G401 (cell line): Measurements from ENCODE around the gene ZCCHC7. TPM values are rescaled to one million over a fixed set of nuclear protein-coding genes. Genes with fewer than 3 reads are reported as not detected.
"Not testable (repeated sequence)": the region's sequence is repeated elsewhere in the genome, so short reads cannot be mapped to it uniquely, and the experiment has no call there.

Experiments used
- DNase-seq: peaks from one replicate; pipeline ENCODE4 v3.0.0-alpha.2; 2015; ENCODE audit warnings: low spot score
- in situ Hi-C: cut with HindIII; loops from 2 replicates; pipeline ENCODE4 v1.10.0; 2016; ENCODE audit warnings: low sequenced_read_pairs, mixed read lengths
- total RNA-seq: library from RNA; depleted of rRNA; stranded (reverse); fragments of >200 nt; shearing (Covaris generic); gene quantifications from 2 replicates; pipeline ENCODE4 v1.2.3, GENCODE V29; 2014

ZCCHC7 gene
- total RNA-seq, 1 experiment from 2014 or later, result 20.5 TPM

DNA sequence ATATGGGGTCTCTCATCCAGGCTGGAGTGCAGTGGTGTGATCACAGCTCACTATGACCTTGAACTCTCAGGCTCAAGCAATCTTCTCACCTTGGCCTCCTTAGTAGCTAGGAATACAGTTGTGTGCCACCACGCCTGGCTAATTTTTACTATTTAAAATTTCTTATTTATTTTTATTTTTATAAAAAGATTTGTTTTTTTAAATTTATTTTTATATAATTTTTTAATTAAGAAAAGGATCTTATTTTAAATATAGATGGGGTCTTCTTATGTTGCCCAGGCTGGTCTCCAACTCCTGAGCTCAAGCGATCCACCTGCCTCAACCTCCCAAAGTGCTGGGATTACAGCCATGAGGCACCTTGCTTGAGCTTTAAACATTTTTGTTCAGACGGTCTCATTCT is 2.4 kb upstream of the ZCCHC7 start:
- in situ Hi-C loops, result no loop called here
- DNase-seq, result no peak

DNA sequence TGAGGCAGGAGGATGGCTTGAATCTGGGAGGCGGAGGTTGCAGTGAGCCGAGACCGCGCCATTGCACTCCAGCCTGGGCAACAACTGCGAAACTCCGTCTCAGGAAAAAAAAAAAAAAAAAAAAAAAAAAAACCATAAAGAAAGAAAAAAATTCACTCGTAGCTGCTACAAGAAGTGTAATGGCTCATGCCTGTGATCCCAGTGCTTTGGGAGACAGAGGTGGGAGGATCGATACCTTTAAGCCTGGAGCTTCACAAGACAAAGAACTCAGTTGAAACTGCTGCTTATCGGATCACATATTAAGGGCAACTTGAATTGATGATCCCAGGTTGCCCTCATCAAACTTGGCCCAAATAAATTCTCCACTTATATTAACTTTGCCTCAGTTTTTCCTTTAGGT is 1.0 kb upstream of the ZCCHC7 start:
- no peak for DNase-seq
- in situ Hi-C loops, result no loop called here

DNA sequence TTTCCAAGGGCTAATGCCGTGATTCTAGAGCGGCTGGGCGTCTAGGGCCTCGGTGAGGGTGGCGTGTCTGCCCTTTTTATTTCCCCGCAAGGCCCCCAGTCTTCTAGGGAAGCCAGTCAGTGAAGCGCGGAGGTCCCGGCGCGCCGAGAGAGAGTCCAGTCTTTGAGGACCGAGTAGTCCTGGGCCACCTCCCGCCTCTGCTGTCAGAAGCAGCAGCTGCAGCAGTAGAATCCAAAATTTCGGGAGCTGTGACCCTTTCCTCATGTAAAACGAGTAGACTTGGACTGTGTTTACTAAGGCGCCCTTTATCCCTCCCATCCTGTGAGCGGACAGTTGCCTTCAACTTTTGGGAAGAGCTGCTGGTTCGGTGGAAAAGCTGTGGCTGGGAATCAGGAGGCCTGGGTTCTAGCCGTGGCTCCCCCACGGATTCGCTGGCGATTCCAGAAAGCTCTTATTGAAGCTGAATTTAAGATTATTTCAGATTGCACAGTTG is 515 bp downstream of the ZCCHC7 start:
- peak; percentile 40 for DNase-seq

DNA sequence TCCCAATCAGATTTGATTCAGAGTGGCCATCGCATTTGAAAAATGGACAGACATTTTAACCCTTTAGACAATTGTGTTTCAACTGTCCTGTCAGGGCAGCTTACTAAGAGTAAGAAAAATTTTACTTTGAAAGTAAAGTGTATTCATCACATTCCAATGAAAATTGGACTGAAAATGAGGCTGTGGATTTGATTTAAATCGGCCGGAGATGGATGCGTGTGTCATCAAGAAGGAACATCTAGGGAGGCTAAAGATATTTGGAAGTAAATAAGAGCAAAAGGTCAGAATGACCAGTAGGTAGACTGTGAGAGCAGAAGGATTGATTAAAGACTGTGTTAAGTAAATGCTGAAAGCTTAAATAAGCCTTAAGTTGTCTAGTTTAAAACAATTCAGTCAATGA is 1.5 kb downstream of the ZCCHC7 start:
- in situ Hi-C loops, result no loop called here
- DNase-seq, result no peak

More for the DNA sequence above, 515 bp downstream of the ZCCHC7 start:
- in situ Hi-C loops, result not testable (repeated sequence)

GRCh38 chr9:37126214-37126788 is 5.9 kb downstream of the ZCCHC7 start:
- in situ Hi-C loops, result no loop called here

DNA sequence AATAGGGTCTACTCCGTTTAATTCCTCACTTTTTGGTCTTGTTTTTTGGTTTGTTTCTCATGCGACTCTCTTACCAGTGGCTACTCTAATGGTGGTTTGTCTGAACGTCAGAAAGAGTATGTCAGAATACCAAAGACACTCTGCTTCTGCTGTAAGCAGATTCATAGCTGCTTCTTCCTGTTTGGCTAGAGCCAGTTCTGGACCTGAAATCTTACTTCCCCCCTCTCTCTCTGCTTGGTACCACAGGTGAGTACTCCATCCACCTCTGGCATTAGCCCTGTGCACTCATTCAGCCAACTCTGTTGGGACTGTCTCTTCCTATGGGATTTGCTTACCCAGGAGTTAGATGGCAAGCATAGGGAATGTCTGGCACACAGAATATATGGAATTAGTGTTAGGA is 6.6 kb downstream of the ZCCHC7 start:
- no peak for DNase-seq
- in situ Hi-C loops, result no loop called here

More at GRCh38 chr9:37126214-37126788, 5.9 kb downstream of the ZCCHC7 start:
- no peak for DNase-seq

DNA sequence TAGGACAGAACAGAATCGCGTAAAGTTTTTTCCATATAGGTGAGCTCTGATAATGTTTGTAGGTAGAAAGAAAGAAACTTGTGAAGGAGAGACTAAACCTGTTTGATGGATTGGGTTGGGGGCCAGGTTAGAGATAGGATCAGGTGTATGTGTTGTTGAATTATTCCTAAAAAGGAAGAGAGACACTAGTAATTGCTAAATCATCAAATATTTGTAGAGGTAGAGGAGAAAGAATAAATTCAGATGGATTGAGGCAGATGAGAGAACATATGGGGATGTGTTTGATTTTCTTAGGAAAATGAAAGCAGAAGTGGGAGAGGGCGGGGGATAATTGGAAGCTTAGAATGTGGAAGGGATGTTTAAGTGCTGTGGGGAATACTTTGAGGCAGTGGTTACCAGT is 7.7 kb downstream of the ZCCHC7 start:
- in situ Hi-C loops, result no loop called here
- no peak for DNase-seq

DNA sequence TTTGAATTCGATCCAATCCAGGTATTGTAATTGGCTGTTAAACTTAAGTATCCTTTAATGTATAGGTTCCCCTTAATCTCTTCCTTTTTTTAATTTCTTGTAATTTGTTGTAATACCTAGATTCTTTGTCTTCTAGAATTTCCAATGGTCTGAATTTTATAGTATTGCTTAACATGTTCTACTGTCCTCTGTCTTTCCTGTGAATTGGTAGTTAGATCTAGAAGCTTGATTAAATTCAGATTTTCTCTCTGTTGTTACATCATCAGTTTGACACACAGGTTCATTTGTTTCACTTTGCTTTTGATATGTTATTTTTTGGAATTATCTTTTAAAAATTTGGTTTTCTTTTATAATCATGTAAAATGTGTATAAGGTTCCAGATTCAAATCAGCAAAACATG is 13.8 kb downstream of the ZCCHC7 start:
- in situ Hi-C loops, result no loop called here
- no peak for DNase-seq

DNA sequence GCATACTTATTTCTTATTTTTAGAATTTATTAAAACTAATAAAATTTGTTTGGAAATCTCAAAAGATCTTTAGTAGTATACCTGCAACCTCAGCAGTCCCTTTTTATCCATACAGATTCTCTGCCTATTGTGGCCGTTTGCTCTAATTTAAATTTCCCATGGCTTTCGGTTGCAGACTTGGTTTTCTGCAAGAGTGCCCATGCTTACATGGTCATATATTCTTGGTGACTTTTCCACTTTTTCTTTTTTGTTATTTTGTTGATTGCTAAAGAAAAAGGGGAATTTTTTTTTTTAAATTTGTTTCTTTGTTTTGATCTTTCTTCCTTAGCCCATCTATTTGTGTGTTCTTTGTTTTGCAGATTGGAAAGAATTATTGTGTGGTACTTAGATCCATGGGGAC is 20.6 kb downstream of the ZCCHC7 start:
- no peak for DNase-seq
- in situ Hi-C loops, result no loop called here

- DNase-seq, result no peak
- in situ Hi-C loops, result no loop called here
These were observed 24.4 kb downstream of the ZCCHC7 start for GRCh38 chr9:37144762-37145161.

GRCh38 chr9:37146410-37146809 is 26.0 kb downstream of the ZCCHC7 start:
- no peak for DNase-seq
- in situ Hi-C loops, result no loop called here

- DNase-seq, result no peak
- in situ Hi-C loops, result no loop called here
These were observed 27.8 kb downstream of the ZCCHC7 start for GRCh38 chr9:37148181-37148580.

DNA sequence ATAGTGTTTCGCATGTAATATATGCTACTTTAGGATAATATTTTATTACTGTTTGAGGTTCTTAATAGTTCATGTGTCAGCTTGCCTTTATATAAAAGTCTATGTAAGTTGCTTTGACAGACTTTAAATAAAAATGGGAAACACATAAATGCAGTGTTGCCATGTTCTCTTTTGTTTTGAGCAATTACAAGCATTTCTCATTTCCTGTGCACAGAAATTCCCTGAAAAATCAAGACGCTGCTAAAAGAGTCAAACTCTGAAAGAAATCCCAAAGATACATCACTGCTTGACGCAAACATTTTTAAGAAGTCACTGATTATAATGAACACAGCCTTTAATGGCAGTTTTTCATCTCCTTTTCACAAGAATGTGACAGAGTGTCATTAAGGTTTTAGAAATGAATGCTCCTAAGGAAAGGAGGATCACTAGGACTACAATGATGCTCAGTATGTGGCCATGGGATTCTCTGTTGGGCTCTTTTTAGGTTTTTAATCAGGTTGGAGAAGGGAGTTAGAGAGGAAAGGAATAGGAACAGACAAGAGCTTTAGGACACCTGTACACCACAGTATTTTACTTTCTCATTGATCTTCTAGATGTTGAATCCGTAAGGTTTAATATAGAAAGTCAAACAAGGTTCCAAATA is 29.4 kb downstream of the ZCCHC7 start:
- in situ Hi-C loops, result no loop called here

GRCh38 chr9:37150415-37150814 is 30.0 kb downstream of the ZCCHC7 start:
- in situ Hi-C loops, result no loop called here
- DNase-seq, result no peak

More for the DNA sequence above, 29.4 kb downstream of the ZCCHC7 start:
- no peak for DNase-seq

DNA sequence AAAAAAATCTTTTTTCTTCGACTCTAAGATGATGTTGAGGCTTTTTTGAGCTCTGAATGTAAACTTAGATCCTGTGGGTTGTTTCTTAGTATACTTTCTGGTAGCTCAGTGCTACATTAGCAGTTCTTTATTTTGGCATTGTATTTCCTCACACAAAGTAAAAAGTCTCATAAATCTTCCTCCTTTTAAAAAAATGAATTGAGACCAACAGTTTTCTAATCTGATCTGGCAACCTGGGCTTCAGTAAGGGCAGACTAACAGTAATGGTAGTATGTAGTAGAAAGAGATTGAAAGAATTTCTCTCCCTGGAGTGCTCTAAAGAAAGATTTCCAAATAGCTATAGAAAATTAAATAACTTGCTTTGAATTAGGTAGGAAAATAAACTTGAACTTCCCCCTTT is 31.4 kb downstream of the ZCCHC7 start:
- in situ Hi-C loops, result no loop called here
- no peak for DNase-seq

GRCh38 chr9:37152365-37152764 is 32.0 kb downstream of the ZCCHC7 start:
- no peak for DNase-seq
- in situ Hi-C loops, result no loop called here

DNA sequence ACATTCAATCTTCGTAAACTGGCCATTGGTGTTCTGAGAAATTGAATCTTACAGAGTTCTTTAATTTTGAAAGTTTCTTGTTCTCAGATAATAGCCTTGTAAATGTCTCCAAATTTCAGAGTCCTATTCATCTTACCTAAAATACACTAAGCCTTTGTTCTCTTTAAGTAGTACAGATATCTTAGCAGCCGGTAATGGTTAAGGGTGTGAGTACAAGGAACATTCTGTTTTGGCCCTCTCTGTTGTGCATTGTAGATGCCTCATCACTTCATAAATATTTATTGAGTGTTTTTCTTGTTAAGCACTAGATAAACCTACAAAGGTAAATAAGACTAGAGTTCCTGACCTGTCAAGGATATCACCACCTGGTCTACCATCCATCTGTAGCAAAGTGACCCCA is 35.2 kb downstream of the ZCCHC7 start:
- no peak for DNase-seq
- in situ Hi-C loops, result no loop called here

- in situ Hi-C loops, result no loop called here
- no peak for DNase-seq
These were observed 35.8 kb downstream of the ZCCHC7 start for GRCh38 chr9:37156205-37156604.

- DNase-seq, result no peak
- in situ Hi-C loops, result no loop called here
These were observed 36.5 kb downstream of the ZCCHC7 start for GRCh38 chr9:37156781-37157356.

DNA sequence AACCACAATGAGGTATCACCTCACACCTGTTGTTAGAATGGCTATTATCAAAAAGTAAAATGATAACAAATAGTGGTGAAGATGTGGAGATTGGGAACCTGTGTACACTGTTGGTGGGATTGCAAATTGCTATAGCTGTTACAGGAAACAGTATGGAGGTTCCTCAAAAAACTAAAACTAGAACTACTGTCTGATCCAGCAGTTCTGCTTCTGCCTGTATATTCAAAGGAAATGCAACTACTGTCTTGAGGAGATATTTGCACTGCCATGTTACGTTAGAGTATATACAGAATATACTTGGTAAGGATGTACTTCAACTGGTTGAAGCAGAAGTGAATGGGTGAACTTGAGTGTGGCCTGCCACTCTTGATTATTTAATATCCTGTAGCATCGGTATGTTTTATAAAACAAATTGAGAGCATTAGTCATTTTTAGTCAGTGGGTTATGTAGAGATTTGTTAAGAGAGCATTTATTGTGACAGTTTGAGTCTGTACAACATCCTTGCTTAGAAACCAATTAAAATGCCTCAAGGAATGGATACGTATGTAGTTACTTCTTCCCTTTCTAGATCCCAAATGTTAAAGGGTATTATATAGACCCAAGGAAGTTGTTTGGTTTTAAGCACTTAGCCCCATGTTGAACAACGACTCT is 37.5 kb downstream of the ZCCHC7 start:
- no peak for DNase-seq
- in situ Hi-C loops, result no loop called here
